Endothelial cell of umbilical vein (primary cell): Measurements from ENCODE around the gene SETMAR. TPM values are rescaled to one million over a fixed set of nuclear protein-coding genes. Genes with fewer than 3 reads are reported as not detected.

Experiments used
- BruUV-seq: library from RNA; stranded (reverse); fragments of 400-500 nt; replicated peaks from 2 replicates; lab custom pipeline; 2021; lab: Mats Ljungman, UMichigan
- CTCF ChIA-PET: fragments of 300-600, 350-600 bp; sonication (Branson Sonifier 250); formaldehyde crosslinking; loops from one replicate; lab custom pipeline; 2021; ENCODE audit warnings: antibody characterized with exemption, inconsistent platforms; lab: Charles Lee
- POLR2A ChIA-PET: fragments of 300-600, 350-600 bp; sonication (Branson Sonifier 250); formaldehyde crosslinking; loops from one replicate; lab custom pipeline; 2021; ENCODE audit warnings: antibody characterized with exemption, inconsistent platforms; lab: Charles Lee
- DNase-seq: peaks from one replicate; pipeline ENCODE4 v3.0.0-alpha.2; 2011; ENCODE audit warnings: low read depth, low spot score
- FAIRE-seq: peaks from 2 replicates; lab custom pipeline; 2011; peaks lifted over from hg19 to GRCh38; lab: Jason Lieb, UNC
- H2AFZ ChIP-seq: 2 replicates; pipeline ENCODE4 v1.6.0; 2012; ENCODE audit warnings: low read depth, low read length, control low read depth, inconsistent platforms
- H3K27ac ChIP-seq: 2 replicates; pipeline ENCODE4 v1.5.1; 2011; ENCODE audit warnings: low read depth, mild to moderate bottlenecking, control low read depth, low read length, moderate library complexity; ENCODE audit not compliant: insufficient read depth
- H3K27me3 ChIP-seq, 2 experiments: 2 replicates each; pipeline versions ENCODE4 v1.6.0 to v1.6.1; 2011; ENCODE audit warnings: low read length in 2 of 2, mixed read lengths in 1 of 2; ENCODE audit not compliant: control insufficient read depth in 2 of 2, insufficient read depth in 2 of 2
- H3K36me3 ChIP-seq, 2 experiments: 2 replicates in 1 of 2; 3 replicates in 1 of 2; pipeline ENCODE4 v1.5.1; 2011; ENCODE audit warnings: low read length in 2 of 2, mild to moderate bottlenecking in 1 of 2, moderate library complexity in 1 of 2; ENCODE audit not compliant: control insufficient read depth in 2 of 2, insufficient read depth in 2 of 2; ENCODE audit errors: extremely low read depth in 1 of 2
- H3K4me1 ChIP-seq: 3 replicates; pipeline ENCODE4 v1.5.1; 2011; ENCODE audit warnings: mild to moderate bottlenecking, low read length; ENCODE audit not compliant: control insufficient read depth, insufficient read depth; ENCODE audit errors: extremely low read depth
- H3K4me2 ChIP-seq: 2 replicates; pipeline ENCODE4 v1.6.1; 2011; ENCODE audit warnings: low read length, control low read depth, mixed read lengths; ENCODE audit not compliant: insufficient read depth
- H3K4me3 ChIP-seq, 3 experiments: fragments of 200-600 bp in 1 of 3; sonication (generic), shearing (Covaris generic) in 1 of 3; replicated peaks in 1 of 3; 2 replicates each; pipeline ENCODE4 v1.5.1; 2011 to 2016; ENCODE audit warnings: control low read depth in 3 of 3, low read length in 3 of 3, mild to moderate bottlenecking in 2 of 3, inconsistent platforms in 1 of 3, low read depth in 1 of 3, moderate library complexity in 1 of 3; ENCODE audit not compliant: insufficient read depth in 1 of 3
- H3K79me2 ChIP-seq: 2 replicates; pipeline ENCODE4 v1.6.0; 2012; ENCODE audit warnings: low read length, inconsistent platforms; ENCODE audit not compliant: control insufficient read depth, insufficient read depth
- H3K9ac ChIP-seq: replicated peaks from 2 replicates; pipeline ENCODE3; 2011; ENCODE audit warnings: low read length, control low read depth; ENCODE audit not compliant: insufficient read depth; ENCODE audit errors: extremely low read depth
- H3K9me1 ChIP-seq: replicated peaks from 3 replicates; pipeline ENCODE4 v1.6.0; 2011; ENCODE audit warnings: mild to moderate bottlenecking, low read length; ENCODE audit not compliant: control insufficient read depth, insufficient read depth; ENCODE audit errors: extremely low read depth
- H3K9me3 ChIP-seq: replicated peaks from 2 replicates; pipeline ENCODE4 v1.5.1; 2012; ENCODE audit warnings: low read length, inconsistent platforms; ENCODE audit not compliant: control insufficient read depth, insufficient read depth
- H4K20me1 ChIP-seq: replicated peaks from 2 replicates; pipeline ENCODE3; 2011; ENCODE audit warnings: mild to moderate bottlenecking, low read length; ENCODE audit not compliant: control insufficient read depth, insufficient read depth; ENCODE audit errors: extremely low read depth
- EZH2 ChIP-seq: IDR thresholded peaks from 2 replicates; pipeline ENCODE4 v1.6.1; 2012; ENCODE audit warnings: borderline replicate concordance, low read depth, mild to moderate bottlenecking, moderate library complexity, low read length, inconsistent platforms; ENCODE audit not compliant: severe bottlenecking
- FOS ChIP-seq: IDR thresholded peaks from 2 replicates; pipeline ENCODE4 v1.6.1; 2011; ENCODE audit warnings: mild to moderate bottlenecking, low read length, moderate library complexity, borderline replicate concordance; ENCODE audit not compliant: insufficient read depth
- GATA2 ChIP-seq: IDR thresholded peaks from 2 replicates; pipeline ENCODE4 v1.7.0; 2011; ENCODE audit warnings: low read depth, mild to moderate bottlenecking, moderate library complexity, mixed read lengths, low read length; ENCODE audit not compliant: insufficient read length, insufficient read depth
- JUN ChIP-seq: IDR thresholded peaks from 2 replicates; pipeline ENCODE4 v1.6.1; 2011; ENCODE audit warnings: borderline replicate concordance, low read depth; ENCODE audit not compliant: insufficient read length, insufficient read depth
- MYC ChIP-seq: IDR thresholded peaks from one replicate; pipeline ENCODE4 v1.6.1; 2011; ENCODE audit warnings: mild to moderate bottlenecking, low read depth, low read length
- POLR2A ChIP-seq: IDR thresholded peaks from 2 replicates; pipeline ENCODE4 v1.6.1; 2012; ENCODE audit warnings: low read depth, mild to moderate bottlenecking, control low read depth, low read length
- POLR2AphosphoS5 ChIP-seq: IDR thresholded peaks from 2 replicates; pipeline ENCODE4 v1.6.1; 2012; ENCODE audit warnings: low read depth, mild to moderate bottlenecking, control low read depth, low read length, moderate library complexity; ENCODE audit not compliant: insufficient read depth
- dilution Hi-C: fragments of 300-500 bp; cut with MboI; formaldehyde crosslinking; loops from one replicate; pipeline ENCODE4 v1.15.0; 2019; ENCODE audit warnings: low sequenced_read_pairs; ENCODE audit not compliant: extremely low pct_ligation_motif_present
- intact Hi-C: fragments of 100-400 bp; cut with micrococcal nuclease; formaldehyde crosslinking; loops from one replicate; pipeline ENCODE4 v1.10.0; 2022
- polyA plus RNA-seq, 4 experiments: library from polyadenylated mRNA; depleted of rRNA in 3 of 4; stranded (reverse) in 3 of 4; unstranded in 1 of 4; fragments of >200 nt; gene quantifications; 2 replicates each; pipeline versions ENCODE4 v1.2.1 to v1.2.3, GENCODE V29; 2011 to 2012; ENCODE audit warnings: missing spikeins in 1 of 4
- total RNA-seq: library from RNA; stranded (reverse); gene quantifications from 2 replicates; pipeline ENCODE4 v1.2.3, GENCODE V29; 2021
- TF ChIP-seq, protein P1 (sequence below), 2 donors: IDR thresholded peaks; 1 replicate in 1 of 2; 2 replicates in 1 of 2; pipeline ENCODE4 v1.5.1; 2011; ENCODE audit warnings: low read length in 2 of 2, mild to moderate bottlenecking in 2 of 2, moderate library complexity in 2 of 2, control low read depth in 1 of 2, inconsistent platforms in 1 of 2, low read depth in 1 of 2; ENCODE audit not compliant: insufficient read depth in 1 of 2; ENCODE audit errors: extremely low read depth in 1 of 2
- TF ChIP-seq, protein P2 (sequence below): IDR thresholded peaks from 2 replicates; pipeline ENCODE4 v1.6.1; 2011; ENCODE audit not compliant: insufficient read depth, insufficient read length

Gene SETMAR
- total and polyA plus RNA-seq, 2 donors (not counting 3 experiments of a cell fraction or from before 2014, with no cell fraction given) = 9.6 to 15.4 TPM

DNA sequence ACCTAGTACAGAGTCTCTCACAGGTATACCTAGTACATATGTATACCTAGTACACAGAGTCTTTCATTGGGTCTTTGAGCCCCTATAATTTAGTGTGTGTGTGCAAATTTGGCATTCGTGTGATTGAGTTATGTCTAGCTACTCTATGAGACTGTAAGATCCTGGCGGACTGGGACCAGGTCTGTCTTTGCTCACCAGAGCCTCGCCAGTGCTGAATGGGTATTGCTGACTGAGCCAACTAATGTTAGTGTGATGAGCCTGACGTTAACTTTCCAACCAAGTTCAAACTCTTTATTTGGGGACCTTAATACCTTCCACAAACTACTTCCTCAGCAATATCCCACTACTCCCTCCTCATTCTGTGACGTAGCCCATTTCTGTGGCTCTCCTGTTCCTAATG, 35.6 kb downstream of the SETMAR start:
- Histone ChIP-seq H3K9me3 (no peaks in the 10 kb centered on the region), H3K36me3 (no peaks in the 10 kb centered on the region), H2AFZ (no peak overlapping the region), H3K4me2 (no peak overlapping the region), H3K79me2 (no peaks in the 10 kb centered on the region), H4K20me1 (no peaks in the 10 kb centered on the region), H3K27me3 (no peaks in the 10 kb centered on the region), H3K4me3 (no peak overlapping the region), H3K9me1 (no peaks in the 10 kb centered on the region), H3K27ac (no peak overlapping the region), H3K9ac (no peak overlapping the region), H3K4me1 (no peaks in the 10 kb centered on the region)
- TF ChIP-seq EZH2 = no peak
- no peak for TF ChIP-seq POLR2A
- TF ChIP-seq, protein P1, sequence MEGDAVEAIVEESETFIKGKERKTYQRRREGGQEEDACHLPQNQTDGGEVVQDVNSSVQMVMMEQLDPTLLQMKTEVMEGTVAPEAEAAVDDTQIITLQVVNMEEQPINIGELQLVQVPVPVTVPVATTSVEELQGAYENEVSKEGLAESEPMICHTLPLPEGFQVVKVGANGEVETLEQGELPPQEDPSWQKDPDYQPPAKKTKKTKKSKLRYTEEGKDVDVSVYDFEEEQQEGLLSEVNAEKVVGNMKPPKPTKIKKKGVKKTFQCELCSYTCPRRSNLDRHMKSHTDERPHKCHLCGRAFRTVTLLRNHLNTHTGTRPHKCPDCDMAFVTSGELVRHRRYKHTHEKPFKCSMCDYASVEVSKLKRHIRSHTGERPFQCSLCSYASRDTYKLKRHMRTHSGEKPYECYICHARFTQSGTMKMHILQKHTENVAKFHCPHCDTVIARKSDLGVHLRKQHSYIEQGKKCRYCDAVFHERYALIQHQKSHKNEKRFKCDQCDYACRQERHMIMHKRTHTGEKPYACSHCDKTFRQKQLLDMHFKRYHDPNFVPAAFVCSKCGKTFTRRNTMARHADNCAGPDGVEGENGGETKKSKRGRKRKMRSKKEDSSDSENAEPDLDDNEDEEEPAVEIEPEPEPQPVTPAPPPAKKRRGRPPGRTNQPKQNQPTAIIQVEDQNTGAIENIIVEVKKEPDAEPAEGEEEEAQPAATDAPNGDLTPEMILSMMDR (IDR thresholded peaks at IDR 0.05; ENCODE audit: extremely low read depth in 1 of 2, insufficient read depth in 1 of 2, low read depth in 1 of 2, low read length in 2 of 2) = no peak
- TF ChIP-seq, protein P2, sequence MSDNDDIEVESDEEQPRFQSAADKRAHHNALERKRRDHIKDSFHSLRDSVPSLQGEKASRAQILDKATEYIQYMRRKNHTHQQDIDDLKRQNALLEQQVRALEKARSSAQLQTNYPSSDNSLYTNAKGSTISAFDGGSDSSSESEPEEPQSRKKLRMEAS = no peak
- no peak for TF ChIP-seq GATA2
- no peak for TF ChIP-seq POLR2AphosphoS5
- no peak for TF ChIP-seq MYC
- TF ChIP-seq FOS = no peak
- no peak for TF ChIP-seq JUN
- BruUV-seq = no TSS peak
- dilution Hi-C loops (no loop called here), intact Hi-C loops (no loop called here)
- ChIA-PET POLR2A (no interaction called here), CTCF (interaction anchor here (1.1 to 5.2 kb wide), 2 partner anchors 12 to 18 kb away, joined by 3 to 37 read pairs; no protein-coding TSS in a partner anchor)
- DNase-seq = no peak
- FAIRE-seq = no peak
